HepG2 (cell line): ENCODE data around the gene RBCK1. TPM values are rescaled to one million over a fixed set of nuclear protein-coding genes. Genes with fewer than 3 reads are reported as not detected.
A peak's percentile ranks its signal among the peaks of the same experiment; 100 is the strongest.

Experiments
- BORCS8-MEF2B ChIP-seq: sonication (generic); formaldehyde crosslinking; IDR thresholded peaks from 2 replicates; pipeline ENCODE4 v1.8.0; 2022; ENCODE audit warnings: mild to moderate bottlenecking, missing genetic modification reagents
- CBX1 ChIP-seq: IDR thresholded peaks from one replicate; pipeline ENCODE4 v1.6.1; 2016; ENCODE audit warnings: antibody characterized with exemption, low read depth
- CEBPG ChIP-seq: IDR thresholded peaks from 2 replicates; pipeline ENCODE4 v1.6.1; 2016
- CERS6 ChIP-seq: sonication (generic); formaldehyde crosslinking; IDR thresholded peaks from 2 replicates; pipeline ENCODE4 v1.5.0; 2020; ENCODE audit warnings: missing genetic modification reagents
- FOXA3 ChIP-seq: IDR thresholded peaks from 2 replicates; pipeline ENCODE4 v1.6.1; 2016; ENCODE audit warnings: missing genetic modification reagents, missing compliant biosample characterization
- HOXA3 ChIP-seq: sonication (generic); formaldehyde crosslinking; IDR thresholded peaks from 2 replicates; pipeline ENCODE4 v1.5.0; 2020; ENCODE audit warnings: missing genetic modification reagents
- IKZF4 ChIP-seq: sonication (generic); formaldehyde crosslinking; IDR thresholded peaks from 2 replicates; pipeline ENCODE4 v1.5.1; 2020; ENCODE audit warnings: borderline replicate concordance, mild to moderate bottlenecking, low read depth, missing genetic modification reagents; ENCODE audit errors: not compliant biosample characterization
- KDM2A ChIP-seq: sonication (generic); formaldehyde crosslinking; IDR thresholded peaks from 2 replicates; pipeline ENCODE4 v1.4.0; 2020; ENCODE audit warnings: low read depth, missing genetic modification reagents, borderline replicate concordance
- LBX2 ChIP-seq: sonication (generic); formaldehyde crosslinking; IDR thresholded peaks from 2 replicates; pipeline ENCODE4 v1.5.0; 2020; ENCODE audit warnings: missing genetic modification reagents, mild to moderate bottlenecking, borderline replicate concordance
- MYNN ChIP-seq: sonication (generic); formaldehyde crosslinking; IDR thresholded peaks from 2 replicates; pipeline ENCODE4 v1.4.0; 2020; ENCODE audit warnings: mild to moderate bottlenecking, low read depth, missing genetic modification reagents
- NR2F6 ChIP-seq, 2 experiments: IDR thresholded peaks; 2 replicates each; pipeline ENCODE4 v1.6.1; 2016; ENCODE audit warnings: antibody characterized with exemption in 1 of 2, mild to moderate bottlenecking in 1 of 2
- NRL ChIP-seq: sonication (generic); formaldehyde crosslinking; IDR thresholded peaks from 2 replicates; pipeline ENCODE4 v1.5.0; 2020; ENCODE audit warnings: missing genetic modification reagents, mild to moderate bottlenecking, moderate library complexity, borderline replicate concordance
- RBFOX2 ChIP-seq: fragments of 200-400 bp; formaldehyde crosslinking; IDR thresholded peaks from 2 replicates; pipeline ENCODE4 v1.6.1; 2017; ENCODE audit warnings: low read depth, mild to moderate bottlenecking, low read length
- SALL2 ChIP-seq: sonication (generic); formaldehyde crosslinking; IDR thresholded peaks from 2 replicates; pipeline ENCODE4 v1.8.1; 2023; ENCODE audit warnings: mild to moderate bottlenecking, missing genetic modification reagents, inconsistent platforms
- SNAI1 ChIP-seq: sonication (generic); formaldehyde crosslinking; IDR thresholded peaks from 2 replicates; pipeline ENCODE4 v1.5.0; 2020; ENCODE audit warnings: mild to moderate bottlenecking, missing genetic modification reagents, borderline replicate concordance
- SOX5 ChIP-seq: IDR thresholded peaks from 2 replicates; pipeline ENCODE4 v1.6.1; 2016; ENCODE audit warnings: borderline replicate concordance
- SRSF1 ChIP-seq: fragments of 200-400 bp; formaldehyde crosslinking; optimal IDR thresholded peaks from 2 replicates; pipeline ENCODE3; 2017; ENCODE audit warnings: mild to moderate bottlenecking, low read depth, low read length, moderate library complexity
- THAP9 ChIP-seq: sonication (generic); formaldehyde crosslinking; IDR thresholded peaks from 2 replicates; pipeline ENCODE4; 2020; ENCODE audit warnings: missing genetic modification reagents, mild to moderate bottlenecking, borderline replicate concordance
- ZFY ChIP-seq: sonication (generic); formaldehyde crosslinking; IDR thresholded peaks from 2 replicates; pipeline ENCODE4 v1.4.0; 2020; ENCODE audit warnings: missing genetic modification reagents
- ZNF510 ChIP-seq: sonication (generic); formaldehyde crosslinking; IDR thresholded peaks from 2 replicates; pipeline ENCODE4 v1.4.0; 2020; ENCODE audit warnings: low read depth, mild to moderate bottlenecking, missing genetic modification reagents
- ZNF530 ChIP-seq: sonication (generic); formaldehyde crosslinking; IDR thresholded peaks from 2 replicates; pipeline ENCODE4 v1.5.0; 2020; ENCODE audit warnings: low read depth, mild to moderate bottlenecking, missing genetic modification reagents
- ZNF790 ChIP-seq: sonication (generic); formaldehyde crosslinking; IDR thresholded peaks from 2 replicates; pipeline ENCODE4 v1.8.0; 2022; ENCODE audit warnings: missing genetic modification reagents, mild to moderate bottlenecking, borderline replicate concordance
- ZSCAN29 ChIP-seq: sonication (generic); formaldehyde crosslinking; conservative IDR thresholded peaks from 2 replicates; pipeline ENCODE4 v1.4.0; 2020; ENCODE audit warnings: mild to moderate bottlenecking, missing genetic modification reagents
- polyA plus RNA-seq, 8 experiments: library from polyadenylated mRNA; depleted of rRNA in 3 of 8; stranded (reverse) in 7 of 8; unstranded in 1 of 8; fragments of >200 nt; fragmentation: Illumina TruSeq in 4 of 8; extraction: Trizol in 4 of 8; gene quantifications; 2 replicates each; pipeline versions ENCODE4 v1.2.1 to v1.2.3, GENCODE V29; 2011 to 2016; ENCODE audit warnings: low read depth in 4 of 8, missing spikeins in 1 of 8, mixed read lengths in 1 of 8; ENCODE audit not compliant: insufficient read depth in 1 of 8
- total RNA-seq, 5 experiments: library from RNA; depleted of rRNA; stranded (reverse); fragments of >200 nt; fragmentation: Illumina TruSeq; extraction: Trizol; gene quantifications; 2 replicates each; pipeline ENCODE4 v1.2.3, GENCODE V29; 2016; ENCODE audit warnings: low read depth in 1 of 5

The RBCK1 gene
- total and polyA plus RNA-seq, 2 of the 13 experiments (the other 11 are each of a cell fraction or from before 2014, with no cell fraction given): 149 to 215 TPM

GRCh38 chr20:407953-408842 is at the start of gene RBCK1 (continued):
- peak; percentile 82 for TF ChIP-seq SRSF1
- peak; percentile 11 for TF ChIP-seq CBX1
- 0 out of 2 replicates have a peak, but pooled peaks have one; percentile 3 for TF ChIP-seq SOX5
- peak; percentile 90; the same call in 1 of the 2 replicates for TF ChIP-seq ZNF790
- TF ChIP-seq HOXA3 (CRISPR knock-in tag): 0 out of 2 replicates have a peak, but pooled peaks have one; percentile 26
- peak; percentile 62; the same call in 1 of the 2 replicates for TF ChIP-seq SALL2 (CRISPR knock-in tag)
- no peak; the same call in 1 of the 2 replicates for TF ChIP-seq MYNN
- TF ChIP-seq LBX2 (CRISPR knock-in tag): 0 out of 2 replicates have a peak, but pooled peaks have one; percentile 71
- peak; percentile 91; the same call in 1 of the 2 replicates for TF ChIP-seq NRL (CRISPR knock-in tag)
- TF ChIP-seq ZNF510: no peak
- TF ChIP-seq BORCS8-MEF2B: peak; percentile 86; the same call in 1 of the 2 replicates
- TF ChIP-seq ZNF530 (CRISPR knock-in tag): peak; percentile 95; the same call in 1 of the 2 replicates
- peak; percentile 98 for TF ChIP-seq RBFOX2
- TF ChIP-seq THAP9 (CRISPR knock-in tag): peak; percentile 93
- TF ChIP-seq KDM2A (CRISPR knock-in tag): peak; percentile 82
- TF ChIP-seq ZFY (CRISPR knock-in tag): peak; percentile 79
- peak; percentile 84 for TF ChIP-seq CERS6
- no peak for TF ChIP-seq CEBPG (CRISPR knock-in tag)
- no peak for TF ChIP-seq ZSCAN29 (CRISPR knock-in tag)
- no peak for TF ChIP-seq FOXA3
- peak; percentile 93 for TF ChIP-seq IKZF4 (CRISPR knock-in tag)
- no peak for TF ChIP-seq NR2F6 (IDR thresholded peaks at IDR 0.05)
- peak; percentile 6; the same call in 1 of the 2 replicates for TF ChIP-seq NR2F6 (CRISPR knock-in tag; IDR thresholded peaks at IDR 0.05)
- peak; percentile 98 for TF ChIP-seq SNAI1 (CRISPR knock-in tag)
